Dendritic cell treated with granulocyte-macrophage colony-stimulating factor and Interleukin-4, amounts not matched to agents 40 ng/mL and 50 ng/mL, for 4 days (primary cell): ENCODE measurements around the gene SRPX2.

Source experiments
- H3K27ac Mint-ChIP-seq: one replicate; pipeline ENCODE4 v1.8.0; 2022; ENCODE audit warnings: mild to moderate bottlenecking, mixed read lengths
- H3K27me3 Mint-ChIP-seq: one replicate; pipeline ENCODE4 v1.8.0; 2022; ENCODE audit warnings: mild to moderate bottlenecking, mixed read lengths
- H3K36me3 Mint-ChIP-seq: one replicate; pipeline ENCODE4 v1.8.0; 2022; ENCODE audit warnings: low read depth, mixed read lengths
- H3K4me1 Mint-ChIP-seq: one replicate; pipeline ENCODE4 v1.8.0; 2022; ENCODE audit warnings: low read depth, mixed read lengths
- H3K4me3 Mint-ChIP-seq: one replicate; pipeline ENCODE4 v1.8.0; 2022; ENCODE audit warnings: mild to moderate bottlenecking, moderate library complexity, mixed read lengths
- H3K9me3 Mint-ChIP-seq: one replicate; pipeline ENCODE4 v1.8.0; 2022; ENCODE audit warnings: mixed read lengths
- intact Hi-C: fragments of 100-400 bp; cut with micrococcal nuclease; formaldehyde crosslinking; loops from one replicate; pipeline ENCODE4 v1.15.0; 2022

The SRPX2 gene

GRCh38 chrX:100642290-100642689, 1.7 kb upstream of the SRPX2 start:
- no peaks in the 10 kb centered on the region for H3K36me3 Mint-ChIP-seq
- H3K27ac Mint-ChIP-seq, result no peak overlapping the region
- H3K9me3 Mint-ChIP-seq, result no peaks in the 10 kb centered on the region
- peaks cover 16% of the 10 kb centered on the region for H3K4me1 Mint-ChIP-seq
- intact Hi-C loops, result no loop called here
- H3K27me3 Mint-ChIP-seq, result peaks cover 44% of the 10 kb centered on the region
- no peak overlapping the region for H3K4me3 Mint-ChIP-seq

- Mint-ChIP-seq H3K36me3 (no peaks in the 10 kb centered on the region), H3K9me3 (no peaks in the 10 kb centered on the region), H3K27me3 (peaks cover 38% of the 10 kb centered on the region), H3K4me3 (no peak overlapping the region), H3K4me1 (peaks cover 16% of the 10 kb centered on the region), H3K27ac (no peak overlapping the region)
- intact Hi-C loops, result no loop called here
Measured at GRCh38 chrX:100643212-100643611, 787 bp upstream of the SRPX2 start.

GRCh38 chrX:100645106-100645505, 1.1 kb downstream of the SRPX2 start:
- H3K27ac Mint-ChIP-seq, result no peak overlapping the region
- peaks cover 16% of the 10 kb centered on the region for H3K4me1 Mint-ChIP-seq
- no peaks in the 10 kb centered on the region for H3K36me3 Mint-ChIP-seq
- peaks cover 27% of the 10 kb centered on the region for H3K27me3 Mint-ChIP-seq
- H3K9me3 Mint-ChIP-seq, result no peaks in the 10 kb centered on the region
- H3K4me3 Mint-ChIP-seq, result no peak overlapping the region
- intact Hi-C loops, result no loop called here

- Mint-ChIP-seq H3K4me3 (no peak overlapping the region), H3K27ac (no peak overlapping the region), H3K36me3 (no peaks in the 10 kb centered on the region), H3K4me1 (peaks cover 28% of the 10 kb centered on the region), H3K27me3 (peaks cover 17% of the 10 kb centered on the region), H3K9me3 (no peaks in the 10 kb centered on the region)
- intact Hi-C loops, result no loop called here
Measured at GRCh38 chrX:100647095-100647494, 3.1 kb downstream of the SRPX2 start.

- no peak overlapping the region for H3K4me3 Mint-ChIP-seq
- no peak overlapping the region for H3K27ac Mint-ChIP-seq
- no peaks in the 10 kb centered on the region for H3K9me3 Mint-ChIP-seq
- H3K27me3 Mint-ChIP-seq, result peaks cover 18% of the 10 kb centered on the region
- H3K4me1 Mint-ChIP-seq, result peaks cover 35% of the 10 kb centered on the region
- intact Hi-C loops, result no loop called here
- no peaks in the 10 kb centered on the region for H3K36me3 Mint-ChIP-seq
Measured at GRCh38 chrX:100647739-100648138, 3.7 kb downstream of the SRPX2 start.

GRCh38 chrX:100648458-100649417, 4.7 kb downstream of the SRPX2 start:
- intact Hi-C loops, result no loop called here
- Mint-ChIP-seq H3K27me3 (peaks cover 26% of the 10 kb centered on the region), H3K4me1 (peaks cover 38% of the 10 kb centered on the region), H3K27ac (peak overlapping the region; percentile 66), H3K4me3 (no peak overlapping the region), H3K36me3 (no peaks in the 10 kb centered on the region), H3K9me3 (no peaks in the 10 kb centered on the region)

GRCh38 chrX:100649550-100650356, 5.8 kb downstream of the SRPX2 start:
- no peaks in the 10 kb centered on the region for H3K9me3 Mint-ChIP-seq
- H3K36me3 Mint-ChIP-seq, result no peaks in the 10 kb centered on the region
- peaks cover 29% of the 10 kb centered on the region for H3K27me3 Mint-ChIP-seq
- H3K4me3 Mint-ChIP-seq, result no peak overlapping the region
- H3K4me1 Mint-ChIP-seq, result peaks cover 29% of the 10 kb centered on the region
- intact Hi-C loops, result no loop called here
- H3K27ac Mint-ChIP-seq, result peak overlapping the region; percentile 66

- intact Hi-C loops, result no loop called here
- Mint-ChIP-seq H3K27ac (no peak overlapping the region), H3K4me1 (peaks cover 25% of the 10 kb centered on the region), H3K36me3 (no peaks in the 10 kb centered on the region), H3K9me3 (no peaks in the 10 kb centered on the region), H3K4me3 (no peak overlapping the region), H3K27me3 (peaks cover 26% of the 10 kb centered on the region)
Measured at GRCh38 chrX:100650841-100651240, 6.8 kb downstream of the SRPX2 start.

- Mint-ChIP-seq H3K4me3 (no peak overlapping the region), H3K9me3 (no peaks in the 10 kb centered on the region), H3K27ac (no peak overlapping the region), H3K4me1 (peaks cover 30% of the 10 kb centered on the region), H3K27me3 (peaks cover 25% of the 10 kb centered on the region), H3K36me3 (no peaks in the 10 kb centered on the region)
- intact Hi-C loops, result no loop called here
Measured at GRCh38 chrX:100652266-100652665, 8.3 kb downstream of the SRPX2 start.

GRCh38 chrX:100654261-100654660, 10.3 kb downstream of the SRPX2 start:
- Mint-ChIP-seq H3K4me3 (no peak overlapping the region), H3K36me3 (no peaks in the 10 kb centered on the region), H3K27ac (no peak overlapping the region), H3K9me3 (no peaks in the 10 kb centered on the region), H3K27me3 (peaks cover 39% of the 10 kb centered on the region), H3K4me1 (peaks cover 38% of the 10 kb centered on the region)
- intact Hi-C loops, result no loop called here

GRCh38 chrX:100658941-100659381, 15.0 kb downstream of the SRPX2 start:
- no peaks in the 10 kb centered on the region for H3K9me3 Mint-ChIP-seq
- H3K4me1 Mint-ChIP-seq, result peaks cover 12% of the 10 kb centered on the region
- no peak overlapping the region for H3K4me3 Mint-ChIP-seq
- H3K36me3 Mint-ChIP-seq, result no peaks in the 10 kb centered on the region
- no peak overlapping the region for H3K27ac Mint-ChIP-seq
- intact Hi-C loops, result no loop called here
- peaks cover 36% of the 10 kb centered on the region for H3K27me3 Mint-ChIP-seq

- Mint-ChIP-seq H3K36me3 (no peaks in the 10 kb centered on the region), H3K9me3 (no peaks in the 10 kb centered on the region), H3K27me3 (peaks cover 35% of the 10 kb centered on the region), H3K4me3 (no peak overlapping the region), H3K27ac (no peak overlapping the region), H3K4me1 (peaks cover 12% of the 10 kb centered on the region)
- intact Hi-C loops, result no loop called here
Measured at GRCh38 chrX:100659431-100660137, 15.6 kb downstream of the SRPX2 start.

- Mint-ChIP-seq H3K4me1 (peaks cover 7% of the 10 kb centered on the region), H3K9me3 (no peaks in the 10 kb centered on the region), H3K27me3 (peaks cover 34% of the 10 kb centered on the region), H3K27ac (no peak overlapping the region), H3K36me3 (no peaks in the 10 kb centered on the region), H3K4me3 (no peak overlapping the region)
- intact Hi-C loops, result no loop called here
Measured at GRCh38 chrX:100662170-100662569, 18.2 kb downstream of the SRPX2 start.

GRCh38 chrX:100662796-100663195, 18.8 kb downstream of the SRPX2 start:
- intact Hi-C loops, result no loop called here
- Mint-ChIP-seq H3K4me1 (peaks cover 7% of the 10 kb centered on the region), H3K27me3 (peaks cover 30% of the 10 kb centered on the region), H3K4me3 (no peak overlapping the region), H3K36me3 (no peaks in the 10 kb centered on the region), H3K9me3 (no peaks in the 10 kb centered on the region), H3K27ac (no peak overlapping the region)
